GM12801 (cell line): ENCODE data around the gene ELOVL5.

Experiments used
- TF ChIP-seq, protein P1 (sequence below): IDR thresholded peaks from one replicate; pipeline ENCODE4 v1.5.1; 2011; ENCODE audit warnings: control low read depth; ENCODE audit not compliant: insufficient read length; ENCODE audit errors: extremely low read depth

Gene ELOVL5

DNA sequence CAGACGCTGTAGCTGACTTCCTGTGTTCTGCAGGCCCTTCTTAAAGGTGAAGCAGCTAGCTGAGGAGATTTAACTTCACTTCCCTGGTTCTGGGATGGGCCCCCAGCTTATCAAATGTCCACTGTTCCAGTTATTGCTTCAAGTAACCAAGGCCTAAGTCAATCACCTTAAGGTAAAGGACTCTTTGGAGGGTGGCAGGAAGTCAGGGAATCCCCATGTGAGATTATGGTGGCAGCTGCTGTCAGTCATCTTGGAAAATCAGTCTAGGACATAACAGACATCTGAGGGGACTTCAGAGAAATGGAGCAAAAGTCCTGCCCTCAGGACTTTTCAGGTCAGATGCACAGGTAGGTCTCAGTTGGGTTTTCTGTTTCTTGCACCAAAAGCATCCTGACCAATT is 3.8 kb downstream of the ELOVL5 start:
- TF ChIP-seq, protein P1, sequence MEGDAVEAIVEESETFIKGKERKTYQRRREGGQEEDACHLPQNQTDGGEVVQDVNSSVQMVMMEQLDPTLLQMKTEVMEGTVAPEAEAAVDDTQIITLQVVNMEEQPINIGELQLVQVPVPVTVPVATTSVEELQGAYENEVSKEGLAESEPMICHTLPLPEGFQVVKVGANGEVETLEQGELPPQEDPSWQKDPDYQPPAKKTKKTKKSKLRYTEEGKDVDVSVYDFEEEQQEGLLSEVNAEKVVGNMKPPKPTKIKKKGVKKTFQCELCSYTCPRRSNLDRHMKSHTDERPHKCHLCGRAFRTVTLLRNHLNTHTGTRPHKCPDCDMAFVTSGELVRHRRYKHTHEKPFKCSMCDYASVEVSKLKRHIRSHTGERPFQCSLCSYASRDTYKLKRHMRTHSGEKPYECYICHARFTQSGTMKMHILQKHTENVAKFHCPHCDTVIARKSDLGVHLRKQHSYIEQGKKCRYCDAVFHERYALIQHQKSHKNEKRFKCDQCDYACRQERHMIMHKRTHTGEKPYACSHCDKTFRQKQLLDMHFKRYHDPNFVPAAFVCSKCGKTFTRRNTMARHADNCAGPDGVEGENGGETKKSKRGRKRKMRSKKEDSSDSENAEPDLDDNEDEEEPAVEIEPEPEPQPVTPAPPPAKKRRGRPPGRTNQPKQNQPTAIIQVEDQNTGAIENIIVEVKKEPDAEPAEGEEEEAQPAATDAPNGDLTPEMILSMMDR, result no peak

DNA sequence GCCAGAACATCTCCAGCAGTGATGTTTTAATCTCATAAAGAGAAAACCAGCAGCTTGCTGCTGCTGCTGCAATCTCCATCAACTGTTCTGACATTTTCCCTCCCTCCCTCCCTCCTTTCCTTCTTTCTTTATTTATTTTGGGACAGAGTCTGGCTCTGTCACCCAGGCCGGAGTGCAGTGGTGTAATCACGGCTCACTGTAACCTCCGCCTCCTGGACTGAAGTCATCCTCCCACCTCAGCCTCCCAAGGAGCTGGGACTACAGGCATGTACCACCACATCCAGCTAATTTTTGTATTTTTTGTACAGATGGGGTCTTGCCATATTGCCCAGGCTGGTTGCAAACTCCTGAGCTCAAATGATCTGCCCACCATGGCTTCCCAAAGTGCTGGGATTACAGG is 5.7 kb downstream of the ELOVL5 start:
- TF ChIP-seq, protein P1, result no peak

DNA sequence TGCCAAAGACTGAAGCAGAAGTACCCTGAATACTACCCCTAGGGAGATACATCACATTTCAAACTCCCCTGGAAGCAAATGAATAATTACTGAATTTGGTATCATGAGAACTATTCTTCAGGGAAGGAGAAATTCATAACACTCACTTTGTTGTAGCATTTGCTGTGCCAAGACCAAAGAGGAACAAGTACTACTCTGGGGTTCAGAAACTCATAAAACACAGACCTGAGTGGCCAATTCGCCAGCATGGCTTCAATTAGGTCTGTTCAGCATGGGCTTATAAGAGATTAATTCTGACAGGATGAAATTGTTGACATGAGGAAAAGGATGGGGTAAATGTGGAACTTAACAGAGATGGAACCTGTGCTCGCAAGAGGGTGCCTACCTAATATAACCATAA is 6.5 kb downstream of the ELOVL5 start:
- TF ChIP-seq, protein P1, result no peak

DNA sequence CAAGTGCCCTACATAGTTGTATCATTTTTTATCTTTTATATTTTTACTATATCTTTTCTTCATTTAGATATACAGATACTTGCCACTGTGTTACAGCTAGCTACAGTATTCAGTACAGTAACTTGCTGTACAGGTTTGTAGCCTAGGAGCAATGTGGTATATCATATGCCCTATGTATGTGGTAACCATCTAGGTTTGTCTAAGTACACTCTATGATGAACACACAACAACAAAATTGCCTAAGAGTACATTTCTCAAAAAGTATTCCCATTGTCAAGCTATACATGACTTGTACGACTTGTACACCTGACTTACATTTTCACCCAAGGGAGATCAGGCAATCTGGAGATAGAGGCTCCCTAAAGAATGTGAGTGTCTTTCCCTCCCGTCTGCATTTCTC is 8.2 kb downstream of the ELOVL5 start:
- TF ChIP-seq, protein P1, result no peak

DNA sequence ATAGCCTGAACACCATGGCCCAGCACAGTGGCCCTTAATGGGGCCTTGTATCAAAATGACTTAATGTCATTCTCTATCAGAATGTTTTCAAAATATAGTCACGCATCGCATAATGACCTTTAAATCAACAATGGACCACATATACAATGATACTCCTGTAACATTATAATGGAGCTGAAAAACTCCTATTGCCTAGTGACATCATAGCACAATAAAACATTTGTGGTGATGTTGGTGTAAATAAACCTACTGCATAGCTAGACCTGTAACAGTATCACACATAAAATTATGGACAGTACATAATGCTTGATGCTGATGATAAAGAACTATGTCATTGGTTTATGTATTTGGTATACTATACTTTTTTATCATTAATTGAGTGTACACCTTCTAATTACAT is 9.3 kb downstream of the ELOVL5 start:
- TF ChIP-seq, protein P1, result no peak

DNA sequence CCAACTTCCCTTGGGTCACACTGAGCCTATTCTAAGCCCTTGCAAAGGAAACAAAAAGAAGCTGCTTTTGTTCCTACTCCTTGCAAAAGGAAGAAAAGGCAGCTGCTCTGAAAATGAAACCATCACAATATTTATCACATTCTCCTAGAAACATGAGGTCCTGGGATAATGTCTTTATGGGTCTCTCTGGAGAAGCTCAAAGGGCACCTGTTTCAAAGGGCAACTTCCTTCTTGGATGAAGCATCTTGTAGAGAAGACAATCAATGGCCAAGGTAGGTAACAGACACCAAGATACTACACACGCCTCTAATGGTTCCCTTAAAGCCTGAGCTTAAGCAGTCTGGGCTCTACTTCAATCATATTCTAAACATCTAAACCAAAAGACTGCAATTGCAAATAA is 10.4 kb downstream of the ELOVL5 start:
- TF ChIP-seq, protein P1, result no peak

DNA sequence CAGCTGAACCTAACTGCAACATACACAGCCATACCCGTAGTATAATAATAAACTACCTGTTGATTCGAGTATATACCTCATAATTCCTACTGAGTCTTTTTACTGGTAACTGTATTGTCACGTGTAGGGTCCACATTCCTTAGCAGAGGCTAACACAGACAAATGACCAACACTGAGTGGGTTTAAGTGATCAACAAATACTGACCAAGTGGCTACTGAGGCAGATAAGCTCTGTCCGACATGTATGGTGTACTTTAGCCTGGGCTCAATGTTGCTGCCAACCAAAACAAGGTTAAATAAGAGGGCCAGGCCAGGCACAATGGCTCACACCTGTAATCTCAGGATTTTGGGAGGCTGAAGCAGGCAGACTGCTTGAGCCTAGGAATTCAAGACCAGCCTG is 12.7 kb downstream of the ELOVL5 start:
- TF ChIP-seq, protein P1, result no peak
